ENCODE results near the gene TTK. TPM values are rescaled to one million over a fixed set of nuclear protein-coding genes. Genes with fewer than 3 reads are reported as not detected.

The TTK gene
- total and polyA plus RNA-seq, 4 donors = 0.45 to 1.6 (median 0.84) TPM; not detected in 1

GRCh38 chr6:79989641-79990040 lies 14.8 kb upstream of the TTK start:
- no peaks in the 10 kb centered on the region for H3K4me1 ChIP-seq (ENCODE audit: control insufficient read depth in 1 of 2, insufficient read depth in 2 of 2, low read length in 2 of 2)
- H3K9me3 ChIP-seq (ENCODE audit: control insufficient read depth, low read length) = no peaks in the 10 kb centered on the region
- H3K4me3 ChIP-seq (ENCODE audit: low read length in 2 of 2) = no peak overlapping the region
- intact Hi-C loops (cut with DNase I) = loop anchor here in 1 of 2 donors (5.0 kb wide), 1 partner anchor 158 kb away; no protein-coding TSS in a partner anchor
- H3K27ac ChIP-seq (ENCODE audit: low read depth in 1 of 2, low read length in 2 of 2) = no peak overlapping the region
- 91 to 95% methylated on average over 1 of the region's 1 CpG for WGBS, 2 donors
- ATAC-seq (ENCODE audit: low FRiP score) (no peak), DNase-seq (no peak)
- H3K36me3 ChIP-seq (ENCODE audit: control insufficient read depth in 1 of 2, insufficient read depth in 2 of 2, low read length in 1 of 2) = no peaks in the 10 kb centered on the region
- H3K27me3 ChIP-seq (ENCODE audit: control insufficient read depth in 1 of 2, insufficient read depth in 2 of 2, low read length in 1 of 2) = no peaks in the 10 kb centered on the region

DNA sequence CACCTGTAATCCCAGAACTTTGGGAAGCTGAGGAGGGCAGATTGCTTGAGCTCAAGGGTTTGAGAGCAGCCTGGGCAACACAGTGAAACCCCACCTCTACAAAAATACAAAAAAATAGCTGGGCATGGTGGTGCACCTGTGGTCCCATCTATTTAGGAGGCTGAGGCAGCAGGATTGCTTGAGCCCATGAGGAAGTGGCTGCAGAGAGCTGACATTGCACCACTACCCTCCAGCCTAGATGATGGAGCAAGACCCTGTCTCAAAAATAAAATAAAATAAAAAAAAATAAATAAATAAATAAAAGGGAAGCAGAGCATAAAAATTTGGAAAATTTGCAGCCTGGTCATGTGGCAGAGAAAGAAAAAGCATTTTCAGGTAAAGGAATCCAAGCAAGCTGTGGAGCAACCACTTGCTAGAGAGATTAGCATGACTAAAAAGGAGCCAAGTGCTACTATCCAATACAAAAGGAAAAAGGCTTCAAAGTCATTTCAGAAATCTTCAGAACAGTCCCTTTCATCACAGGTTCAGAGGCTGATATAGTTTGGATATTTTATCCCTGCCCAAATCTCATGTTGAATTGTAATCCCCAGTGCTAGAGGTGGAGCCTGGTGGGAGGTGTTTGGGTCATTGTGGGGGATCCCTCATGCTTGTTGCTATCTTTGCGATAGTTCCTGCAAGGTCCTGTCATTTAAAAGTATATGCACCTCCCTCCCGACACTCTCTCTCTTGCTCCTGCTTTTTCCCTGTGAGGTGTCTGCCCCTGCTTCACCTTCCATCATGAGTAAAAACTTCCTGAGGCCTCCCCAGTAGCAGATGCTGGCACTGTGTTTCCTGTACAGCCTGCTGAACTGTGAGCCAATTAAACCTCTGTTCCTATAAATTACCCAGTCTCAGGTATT lies 11.2 kb upstream of the TTK start:
- Histone ChIP-seq H3K4me3 (ENCODE audit: low read length in 2 of 2) (no peak overlapping the region), H3K27ac (ENCODE audit: low read depth in 1 of 2, low read length in 2 of 2) (no peak overlapping the region), H3K9me3 (ENCODE audit: control insufficient read depth, low read length) (no peaks in the 10 kb centered on the region), H3K27me3 (ENCODE audit: control insufficient read depth in 1 of 2, insufficient read depth in 2 of 2, low read length in 1 of 2) (no peaks in the 10 kb centered on the region), H3K4me1 (ENCODE audit: control insufficient read depth in 1 of 2, insufficient read depth in 2 of 2, low read length in 2 of 2) (no peaks in the 10 kb centered on the region), H3K36me3 (ENCODE audit: control insufficient read depth in 1 of 2, insufficient read depth in 2 of 2, low read length in 1 of 2) (no peaks in the 10 kb centered on the region)
- intact Hi-C loops (cut with DNase I) = loop anchor here in 1 of 2 donors (5.0 kb wide), 1 partner anchor 154 kb away; no protein-coding TSS in a partner anchor
- DNase-seq = no peak
- no peak for ATAC-seq (ENCODE audit: low FRiP score)
- 47 to 49% methylated on average over 2 of the region's 2 CpGs for WGBS, 2 donors

DNA sequence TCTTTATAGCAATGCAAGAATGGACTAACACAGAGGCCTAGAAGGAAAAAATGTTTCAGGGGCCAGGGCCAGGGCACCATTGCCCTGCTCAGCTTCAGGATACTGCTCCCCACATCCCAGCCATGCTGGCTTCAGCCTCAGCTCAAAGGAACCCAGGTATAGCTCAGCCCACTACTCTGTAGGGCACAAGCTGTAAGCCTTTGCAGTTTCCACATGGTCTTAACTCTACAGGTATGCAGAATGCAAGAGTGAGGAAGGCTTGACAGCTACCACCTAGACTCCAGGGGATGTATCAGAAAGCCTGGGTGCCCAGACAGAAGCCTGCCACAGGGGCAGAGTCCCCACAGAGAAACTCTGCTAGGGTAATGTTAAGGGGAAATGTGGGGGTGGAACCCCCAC lies 10.5 kb upstream of the TTK start:
- H3K4me1 ChIP-seq (ENCODE audit: control insufficient read depth in 1 of 2, insufficient read depth in 2 of 2, low read length in 2 of 2) = no peaks in the 10 kb centered on the region
- DNase-seq (no peak), ATAC-seq (ENCODE audit: low FRiP score) (no peak)
- intact Hi-C loops (cut with DNase I) = loop anchor here in 1 of 2 donors (5.0 kb wide), 1 partner anchor 153 kb away; no protein-coding TSS in a partner anchor
- no peak overlapping the region for H3K4me3 ChIP-seq (ENCODE audit: low read length in 2 of 2)
- H3K9me3 ChIP-seq (ENCODE audit: control insufficient read depth, low read length) = no peaks in the 10 kb centered on the region
- no peak overlapping the region for H3K27ac ChIP-seq (ENCODE audit: low read depth in 1 of 2, low read length in 2 of 2)
- H3K36me3 ChIP-seq (ENCODE audit: control insufficient read depth in 1 of 2, insufficient read depth in 2 of 2, low read length in 1 of 2) = no peaks in the 10 kb centered on the region
- no peaks in the 10 kb centered on the region for H3K27me3 ChIP-seq (ENCODE audit: control insufficient read depth in 1 of 2, insufficient read depth in 2 of 2, low read length in 1 of 2)

DNA sequence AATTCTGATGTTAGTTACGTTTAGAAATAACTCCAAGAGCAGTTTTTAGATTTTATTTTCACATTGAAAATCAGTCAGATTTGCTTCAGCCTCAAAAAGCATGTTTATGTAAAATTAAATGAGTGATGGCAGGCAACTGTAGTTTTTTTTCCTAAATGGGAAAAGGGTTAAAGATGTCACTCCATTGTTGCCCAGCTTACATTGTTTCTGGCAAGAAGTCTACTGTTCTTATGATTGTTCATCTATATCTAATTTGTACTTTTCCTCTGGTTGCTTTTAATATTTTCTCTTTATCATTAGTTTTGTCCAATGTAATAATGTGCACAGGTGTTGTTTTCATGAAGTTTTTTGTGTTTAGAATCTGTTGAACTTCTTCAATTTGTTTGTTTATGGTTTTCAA lies 6.7 kb upstream of the TTK start:
- no peak overlapping the region for H3K27ac ChIP-seq (ENCODE audit: low read depth in 1 of 2, low read length in 2 of 2)
- intact Hi-C loops (cut with DNase I) = no loop called here
- 44 to 51% methylated on average over 1 of the region's 1 CpG for WGBS, 2 donors
- no peak overlapping the region for H3K4me3 ChIP-seq (ENCODE audit: low read length in 2 of 2)
- H3K4me1 ChIP-seq (ENCODE audit: control insufficient read depth in 1 of 2, insufficient read depth in 2 of 2, low read length in 2 of 2) = no peaks in the 10 kb centered on the region
- no peaks in the 10 kb centered on the region for H3K9me3 ChIP-seq (ENCODE audit: control insufficient read depth, low read length)
- H3K27me3 ChIP-seq (ENCODE audit: control insufficient read depth in 1 of 2, insufficient read depth in 2 of 2, low read length in 1 of 2) = no peaks in the 10 kb centered on the region
- DNase-seq (no peak), ATAC-seq (ENCODE audit: low FRiP score) (no peak)
- H3K36me3 ChIP-seq (ENCODE audit: control insufficient read depth in 1 of 2, insufficient read depth in 2 of 2, low read length in 1 of 2) = no peaks in the 10 kb centered on the region

- Histone ChIP-seq H3K36me3 (ENCODE audit: control insufficient read depth in 1 of 2, insufficient read depth in 2 of 2, low read length in 1 of 2) (no peaks in the 10 kb centered on the region), H3K27me3 (ENCODE audit: control insufficient read depth in 1 of 2, insufficient read depth in 2 of 2, low read length in 1 of 2) (no peaks in the 10 kb centered on the region), H3K27ac (ENCODE audit: low read depth in 1 of 2, low read length in 2 of 2) (no peak overlapping the region), H3K9me3 (ENCODE audit: control insufficient read depth, low read length) (no peaks in the 10 kb centered on the region), H3K4me3 (ENCODE audit: low read length in 2 of 2) (no peak overlapping the region), H3K4me1 (ENCODE audit: control insufficient read depth in 1 of 2, insufficient read depth in 2 of 2, low read length in 2 of 2) (no peaks in the 10 kb centered on the region)
- 81 to 86% methylated on average over 1 of the region's 1 CpG for WGBS, 2 donors
- intact Hi-C loops (cut with DNase I) = loop anchor here (5.0 kb wide), 2 partner anchors 54 to 106 kb away; partner anchors contain the start of genes ELOVL4 (in 2 of the 2) and BCKDHB (in 1 of the 2)
- no peak for DNase-seq
- ATAC-seq (ENCODE audit: low FRiP score) = no peak
Observed at GRCh38 chr6:80001337-80001736, 3.1 kb upstream of the TTK start.

GRCh38 chr6:80003826-80004172 lies 650 bp upstream of the TTK start:
- no peaks in the 10 kb centered on the region for H3K4me1 ChIP-seq (ENCODE audit: control insufficient read depth in 1 of 2, insufficient read depth in 2 of 2, low read length in 2 of 2)
- H3K27ac ChIP-seq (ENCODE audit: low read depth in 1 of 2, low read length in 2 of 2) = peak overlapping the region in 1 of 2 donors; percentile 65
- H3K4me3 ChIP-seq (ENCODE audit: low read length in 2 of 2) = peak overlapping the region; percentile 39 to 51
- DNase-seq (peak; percentile 47 to 75), ATAC-seq (ENCODE audit: low FRiP score) (peak; percentile 65)
- WGBS, 2 donors = 1 to 2% methylated on average over 13 of the region's 13 CpGs
- no peaks in the 10 kb centered on the region for H3K27me3 ChIP-seq (ENCODE audit: control insufficient read depth in 1 of 2, insufficient read depth in 2 of 2, low read length in 1 of 2)
- intact Hi-C loops (cut with DNase I) = loop anchor here (5.0 kb wide), 2 partner anchors 56 to 104 kb away; partner anchors contain the start of genes ELOVL4 (in 2 of the 2) and BCKDHB (in 1 of the 2)
- no peaks in the 10 kb centered on the region for H3K9me3 ChIP-seq (ENCODE audit: control insufficient read depth, low read length)
- no peaks in the 10 kb centered on the region for H3K36me3 ChIP-seq (ENCODE audit: control insufficient read depth in 1 of 2, insufficient read depth in 2 of 2, low read length in 1 of 2)

- whole genome bisulfite sequencing, 2 donors = 27 to 33% methylated on average over 6 of the region's 6 CpGs
- H3K9me3 ChIP-seq (ENCODE audit: control insufficient read depth, low read length) = no peaks in the 10 kb centered on the region
- no peaks in the 10 kb centered on the region for H3K27me3 ChIP-seq (ENCODE audit: control insufficient read depth in 1 of 2, insufficient read depth in 2 of 2, low read length in 1 of 2)
- no peaks in the 10 kb centered on the region for H3K36me3 ChIP-seq (ENCODE audit: control insufficient read depth in 1 of 2, insufficient read depth in 2 of 2, low read length in 1 of 2)
- intact Hi-C loops (cut with DNase I) = no loop called here
- ATAC-seq (ENCODE audit: low FRiP score) (no peak), DNase-seq (no peak)
- no peak overlapping the region for H3K4me3 ChIP-seq (ENCODE audit: low read length in 2 of 2)
- no peak overlapping the region for H3K27ac ChIP-seq (ENCODE audit: low read depth in 1 of 2, low read length in 2 of 2)
- H3K4me1 ChIP-seq (ENCODE audit: control insufficient read depth in 1 of 2, insufficient read depth in 2 of 2, low read length in 2 of 2) = no peaks in the 10 kb centered on the region
Observed at GRCh38 chr6:80005406-80005805, 957 bp downstream of the TTK start.

DNA sequence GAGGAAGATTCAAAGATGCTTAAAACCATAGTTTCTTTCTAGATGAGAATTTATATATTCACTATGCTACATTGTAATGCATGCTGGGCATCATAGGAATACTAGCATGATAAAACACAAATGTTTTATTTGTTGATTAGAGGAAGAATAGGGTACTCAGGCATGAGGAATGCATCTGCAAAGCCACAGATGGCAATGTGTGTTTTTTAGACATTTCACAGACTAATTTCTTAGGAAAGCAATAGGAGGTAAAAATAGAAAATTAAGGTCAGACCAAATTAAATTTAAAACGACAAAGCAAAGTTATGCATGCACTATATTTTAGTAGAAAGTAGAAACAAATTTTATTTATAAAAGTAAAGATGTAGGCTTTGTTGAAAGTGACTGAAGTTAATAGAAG lies 2.1 kb downstream of the TTK start:
- DNase-seq (no peak), ATAC-seq (ENCODE audit: low FRiP score) (no peak)
- 87 to 88% methylated on average over 1 of the region's 1 CpG for WGBS, 2 donors
- intact Hi-C loops (cut with DNase I) = no loop called here
- Histone ChIP-seq H3K27me3 (ENCODE audit: control insufficient read depth in 1 of 2, insufficient read depth in 2 of 2, low read length in 1 of 2) (no peaks in the 10 kb centered on the region), H3K27ac (ENCODE audit: low read depth in 1 of 2, low read length in 2 of 2) (no peak overlapping the region), H3K4me3 (ENCODE audit: low read length in 2 of 2) (no peak overlapping the region), H3K36me3 (ENCODE audit: control insufficient read depth in 1 of 2, insufficient read depth in 2 of 2, low read length in 1 of 2) (no peaks in the 10 kb centered on the region), H3K9me3 (ENCODE audit: control insufficient read depth, low read length) (no peaks in the 10 kb centered on the region), H3K4me1 (ENCODE audit: control insufficient read depth in 1 of 2, insufficient read depth in 2 of 2, low read length in 2 of 2) (no peaks in the 10 kb centered on the region)

- no peak overlapping the region for H3K27ac ChIP-seq (ENCODE audit: low read depth in 1 of 2, low read length in 2 of 2)
- WGBS, 2 donors = 76 to 85% methylated on average over 1 of the region's 1 CpG
- H3K36me3 ChIP-seq (ENCODE audit: control insufficient read depth in 1 of 2, insufficient read depth in 2 of 2, low read length in 1 of 2) = no peaks in the 10 kb centered on the region
- H3K27me3 ChIP-seq (ENCODE audit: control insufficient read depth in 1 of 2, insufficient read depth in 2 of 2, low read length in 1 of 2) = no peaks in the 10 kb centered on the region
- no peaks in the 10 kb centered on the region for H3K4me1 ChIP-seq (ENCODE audit: control insufficient read depth in 1 of 2, insufficient read depth in 2 of 2, low read length in 2 of 2)
- ATAC-seq (ENCODE audit: low FRiP score) (no peak), DNase-seq (no peak)
- intact Hi-C loops (cut with DNase I) = no loop called here
- no peaks in the 10 kb centered on the region for H3K9me3 ChIP-seq (ENCODE audit: control insufficient read depth, low read length)
- H3K4me3 ChIP-seq (ENCODE audit: low read length in 2 of 2) = no peak overlapping the region
Observed at GRCh38 chr6:80009531-80009930, 5.1 kb downstream of the TTK start.

All from aorta (tissue), 5 donors.